H1 (cell line): Measurements from ENCODE around the gene CNTD1. TPM values are rescaled to one million over a fixed set of nuclear protein-coding genes. Genes with fewer than 3 reads are reported as not detected.
"Not testable (repeated sequence)": the region's sequence is repeated elsewhere in the genome, so short reads cannot be mapped to it uniquely, and the experiment has no call there.

ENCODE experiments used
- CTCF ChIA-PET: fragments of 300-600 bp; sonication (Branson Sonifier 250); formaldehyde crosslinking; loops from one replicate; lab custom pipeline; 2021; ENCODE audit not compliant: partially characterized antibody; lab: Charles Lee
- POLR2A ChIA-PET: fragments of 300-600 bp; sonication (Branson Sonifier 250); formaldehyde crosslinking; loops from one replicate; lab custom pipeline; 2021; ENCODE audit warnings: inconsistent platforms; ENCODE audit not compliant: partially characterized antibody; lab: Charles Lee
- DNase-seq, 2 experiments: peaks; one replicate each; pipeline versions ENCODE4 v3.0.0 to v3.0.0-alpha.2; 2010 to 2022; ENCODE audit warnings: low spot score in 2 of 2, low read depth in 1 of 2, mixed read lengths in 1 of 2
- FAIRE-seq: peaks from 2 replicates; lab custom pipeline; 2011; peaks lifted over from hg19 to GRCh38; lab: Jason Lieb, UNC
- H2AFZ ChIP-seq: 2 replicates; pipeline ENCODE4 v1.8.1; 2012; ENCODE audit warnings: low read length, inconsistent platforms
- H2AK5ac ChIP-seq: 2 replicates; pipeline ENCODE4 v1.6.1; 2013; ENCODE audit warnings: low read depth, low read length
- H2BK120ac ChIP-seq: replicated peaks from 2 replicates; pipeline ENCODE3; 2013; ENCODE audit warnings: low read depth, low read length, inconsistent platforms
- H2BK12ac ChIP-seq: 2 replicates; pipeline ENCODE4 v1.6.1; 2013; ENCODE audit warnings: low read depth, low read length
- H2BK15ac ChIP-seq: 2 replicates; pipeline ENCODE4 v1.6.1; 2013; ENCODE audit warnings: low read length
- H2BK20ac ChIP-seq: 2 replicates; pipeline ENCODE4 v1.6.1; 2013; ENCODE audit warnings: low read length
- H2BK5ac ChIP-seq: 2 replicates; pipeline ENCODE4 v1.6.1; 2013; ENCODE audit warnings: low read depth, low read length
- H3K14ac ChIP-seq: 2 replicates; pipeline ENCODE4 v1.6.1; 2013; ENCODE audit warnings: inconsistent platforms; ENCODE audit not compliant: insufficient read length
- H3K18ac ChIP-seq: 2 replicates; pipeline ENCODE4 v1.6.1; 2013; ENCODE audit warnings: low read length; ENCODE audit errors: extremely low read depth
- H3K23ac ChIP-seq: 2 replicates; pipeline ENCODE4 v1.6.1; 2013; ENCODE audit warnings: inconsistent platforms; ENCODE audit not compliant: insufficient read length
- H3K23me2 ChIP-seq: 2 replicates; pipeline ENCODE4 v1.6.1; 2013; ENCODE audit warnings: low read depth, low read length
- H3K27ac ChIP-seq: 2 replicates; pipeline ENCODE4 v1.6.1; 2011; ENCODE audit warnings: low read depth, low read length, inconsistent platforms
- H3K27me3 ChIP-seq, 4 experiments: replicated peaks in 1 of 4; 1 replicate in 1 of 4; 2 replicates in 3 of 4; pipeline versions ENCODE4 v1.6.1 to v1.8.1; 2011 to 2013; ENCODE audit warnings: low read length in 3 of 4, mild to moderate bottlenecking in 3 of 4, inconsistent platforms in 2 of 4, mixed read lengths in 2 of 4, moderate library complexity in 1 of 4; ENCODE audit not compliant: control insufficient read depth in 3 of 4, insufficient read depth in 3 of 4; ENCODE audit errors: extremely low read depth in 1 of 4
- H3K36me3 ChIP-seq, 4 experiments: 2 replicates each; pipeline versions ENCODE4 v1.6.1 to v1.8.1; 2011 to 2013; ENCODE audit warnings: mild to moderate bottlenecking in 4 of 4, low read length in 3 of 4, moderate library complexity in 2 of 4, control low read depth in 1 of 4, inconsistent platforms in 1 of 4; ENCODE audit not compliant: insufficient read depth in 4 of 4, control insufficient read depth in 2 of 4
- H3K4ac ChIP-seq: replicated peaks from 2 replicates; pipeline ENCODE3; 2013; ENCODE audit warnings: low read length, low read depth, mixed read lengths, inconsistent platforms; ENCODE audit not compliant: insufficient read length
- H3K4me1 ChIP-seq, 4 experiments: replicated peaks in 1 of 4; 1 replicate in 1 of 4; 2 replicates in 3 of 4; pipeline versions ENCODE4 v1.6.1 to v1.8.1; 2011 to 2013; ENCODE audit warnings: low read length in 3 of 4, inconsistent platforms in 2 of 4, mixed read lengths in 1 of 4; ENCODE audit not compliant: insufficient read depth in 4 of 4, control insufficient read depth in 3 of 4
- H3K4me2 ChIP-seq, 2 experiments: 2 replicates each; pipeline versions ENCODE4 v1.6.1 to v1.8.1; 2011 to 2013; ENCODE audit warnings: low read depth in 2 of 2, low read length in 2 of 2, control low read depth in 1 of 2, inconsistent platforms in 1 of 2, mild to moderate bottlenecking in 1 of 2; ENCODE audit not compliant: insufficient read depth in 1 of 2
- H3K4me3 ChIP-seq, 4 experiments: fragments of 200-600, 300-600 bp in 1 of 4; sonication (generic), shearing (Covaris generic), sonication (Bioruptor Twin) in 1 of 4; 2 replicates each; pipeline versions ENCODE4 v1.5.1 to v1.8.1; 2011 to 2016; ENCODE audit warnings: low read length in 4 of 4, low read depth in 3 of 4, control low read depth in 2 of 4, inconsistent platforms in 2 of 4, mild to moderate bottlenecking in 2 of 4, mixed read lengths in 1 of 4, moderate library complexity in 1 of 4; ENCODE audit not compliant: insufficient read depth in 2 of 4; ENCODE audit errors: extremely low read depth in 1 of 4
- H3K56ac ChIP-seq: replicated peaks from 2 replicates; pipeline ENCODE3; 2013; ENCODE audit warnings: low read depth, mild to moderate bottlenecking, mixed read lengths, low read length, inconsistent platforms; ENCODE audit not compliant: insufficient read length
- H3K79me1 ChIP-seq: 2 replicates; pipeline ENCODE4 v1.6.1; 2013; ENCODE audit warnings: low read depth, low read length, control low read depth
- H3K79me2 ChIP-seq, 2 experiments: 2 replicates each; pipeline versions ENCODE4 v1.6.1 to v1.8.1; 2012 to 2013; ENCODE audit warnings: low read length in 2 of 2, mild to moderate bottlenecking in 2 of 2, inconsistent platforms in 1 of 2; ENCODE audit not compliant: insufficient read depth in 2 of 2, control insufficient read depth in 1 of 2
- H3K9ac ChIP-seq, 4 experiments: replicated peaks in 1 of 4; 1 replicate in 1 of 4; 2 replicates in 3 of 4; pipeline versions ENCODE4 v1.6.1 to v1.8.1; 2011 to 2013; ENCODE audit warnings: low read depth in 3 of 4, low read length in 3 of 4, control low read depth in 2 of 4, mild to moderate bottlenecking in 2 of 4, moderate library complexity in 2 of 4, inconsistent platforms in 1 of 4; ENCODE audit errors: extremely low read depth in 1 of 4
- H3K9me3 ChIP-seq, 2 experiments: 2 replicates each; pipeline versions ENCODE4 v1.6.1 to v1.8.1; 2012 to 2013; ENCODE audit warnings: mild to moderate bottlenecking in 2 of 2, moderate library complexity in 2 of 2, control low read depth in 1 of 2, inconsistent platforms in 1 of 2, low read depth in 1 of 2, low read length in 1 of 2, mixed read lengths in 1 of 2; ENCODE audit not compliant: insufficient read depth in 2 of 2
- H4K20me1 ChIP-seq, 2 experiments: replicated peaks in 1 of 2; 2 replicates each; pipeline versions ENCODE3 to v1.8.1; 2011 to 2013; ENCODE audit warnings: inconsistent platforms in 2 of 2, low read length in 2 of 2, mild to moderate bottlenecking in 1 of 2; ENCODE audit not compliant: insufficient read depth in 2 of 2, control insufficient read depth in 1 of 2
- H4K5ac ChIP-seq: 2 replicates; pipeline ENCODE4 v1.6.1; 2013; ENCODE audit warnings: low read length, low read depth, mixed read lengths, inconsistent platforms; ENCODE audit not compliant: insufficient read length
- H4K8ac ChIP-seq: 2 replicates; pipeline ENCODE4 v1.8.0; 2013; ENCODE audit warnings: mild to moderate bottlenecking, moderate library complexity, low read length, inconsistent platforms; ENCODE audit not compliant: insufficient read depth; ENCODE audit errors: extremely low read depth
- H4K91ac ChIP-seq: replicated peaks from 2 replicates; pipeline ENCODE3; 2013; ENCODE audit warnings: low read length, mixed read lengths, inconsistent platforms; ENCODE audit not compliant: insufficient read length
- WGBS, 2 experiments: shearing (Covaris generic) in 1 of 2; methylation state at CpG; one replicate each; pipeline versions ENCODE4 v1.1.6 to v1.1.7; 2013 to 2015; ENCODE audit warnings: low lambda C conversion rate in 2 of 2, mixed read lengths in 2 of 2, inconsistent platforms in 1 of 2, low coverage in 1 of 2, missing lambda C conversion rate in 1 of 2; ENCODE audit not compliant: insufficient replicate concordance in 2 of 2, insufficient coverage in 1 of 2, insufficient read length in 1 of 2; ENCODE audit errors: extremely low coverage in 1 of 2, missing lambda C conversion rate in 1 of 2; 5-methylcytosine and 5-hydroxymethylcytosine counted together
- polyA plus RNA-seq, 7 experiments: library from polyadenylated mRNA; depleted of rRNA in 3 of 7; stranded (reverse) in 5 of 7; unstranded in 2 of 7; fragments of >200 nt in 5 of 7; fragments of 200-250 nt in 2 of 7; gene quantifications; 1 replicate in 5 of 7; 2 replicates in 1 of 7; 4 replicates in 1 of 7; pipeline versions ENCODE4 v1.2.1 to v1.2.3, GENCODE V29; 2011 to 2013; ENCODE audit warnings: missing spikeins in 2 of 7, mixed read lengths in 2 of 7
- total RNA-seq: library from RNA; stranded (reverse); fragmentation: NEBNext Ultra II Directional; extraction: Animal tissue kit (Norgen Biotek cat#: 25700); gene quantifications from 2 replicates; pipeline ENCODE4 v1.2.1, GENCODE V29; 2021

Gene CNTD1
- total and polyA plus RNA-seq, 2 of the 8 experiments (the other 6 are each of a cell fraction or from before 2014, with no cell fraction given) = not detected

- H3K14ac ChIP-seq, H2BK12ac ChIP-seq, H4K20me1 ChIP-seq, H4K8ac ChIP-seq, H3K9ac ChIP-seq, H3K27ac ChIP-seq, H3K9me3 ChIP-seq, H3K79me2 ChIP-seq, H2AK5ac ChIP-seq, H3K23ac ChIP-seq, H4K5ac ChIP-seq, H3K27me3 ChIP-seq, H4K91ac ChIP-seq, H3K4me3 ChIP-seq, H2BK20ac ChIP-seq, H3K79me1 ChIP-seq, POLR2A ChIA-PET, H3K4ac ChIP-seq, H3K4me2 ChIP-seq, H2BK5ac ChIP-seq, H3K18ac ChIP-seq, H2BK120ac ChIP-seq, FAIRE-seq, H2AFZ ChIP-seq, H3K23me2 ChIP-seq, DNase-seq, H3K56ac ChIP-seq, H3K36me3 ChIP-seq, H2BK15ac ChIP-seq, H3K4me1 ChIP-seq: not testable (repeated sequence)
- WGBS, 2 experiments = 84% methylated on average over 8 of the region's 9 CpGs; no CpG with 5 or more reads in 1 of the 2 experiments
- CTCF ChIA-PET = interaction anchor here (1.5 kb wide), 1 partner anchor 13 kb away, joined by 3 read pairs; no protein-coding TSS in a partner anchor
Observed at GRCh38 chr17:42768006-42768405, 30.7 kb upstream of the CNTD1 start.

DNA sequence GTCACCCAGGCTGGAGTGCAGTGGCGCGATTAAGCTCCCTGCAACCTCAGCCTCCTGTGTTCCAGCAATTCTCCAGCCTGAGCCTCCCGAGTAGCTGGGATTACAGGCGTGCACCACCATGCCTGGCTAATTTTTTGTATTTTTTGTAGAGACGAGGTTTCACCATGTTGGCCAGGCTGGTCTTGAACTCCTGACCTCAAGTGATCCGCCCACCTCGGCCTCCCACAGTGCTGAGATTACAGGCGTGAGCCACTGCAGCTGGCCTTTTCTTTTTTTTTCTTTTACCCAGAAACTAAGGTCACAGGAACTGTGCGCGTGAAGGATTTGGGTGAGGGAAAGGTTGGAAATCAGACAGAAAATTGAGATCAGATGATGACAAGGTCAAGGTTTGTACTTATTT, 28.7 kb upstream of the CNTD1 start:
- not testable (repeated sequence) for H3K4me1 ChIP-seq, H3K56ac ChIP-seq, H2AK5ac ChIP-seq, H3K9me3 ChIP-seq, H2BK20ac ChIP-seq, H3K9ac ChIP-seq, H3K4me2 ChIP-seq, H3K4ac ChIP-seq, H4K5ac ChIP-seq, H3K4me3 ChIP-seq, H2BK12ac ChIP-seq, DNase-seq, H2AFZ ChIP-seq, H2BK120ac ChIP-seq, H3K23me2 ChIP-seq, H3K79me1 ChIP-seq, H4K91ac ChIP-seq, H3K79me2 ChIP-seq, H3K23ac ChIP-seq, H4K8ac ChIP-seq, H3K27me3 ChIP-seq, H3K36me3 ChIP-seq, H3K18ac ChIP-seq, H2BK5ac ChIP-seq, H2BK15ac ChIP-seq, H4K20me1 ChIP-seq, FAIRE-seq, H3K14ac ChIP-seq, H3K27ac ChIP-seq
- ChIA-PET POLR2A (interaction anchor here (0.6 to 1.4 kb wide), 3 partner anchors 10 to 106 kb away, joined by 3 to 8 read pairs (median 6); partner anchors contain the start of gene WNK4), CTCF (interaction anchor here (0.6 to 1.5 kb wide), 3 partner anchors 16 to 347 kb away, joined by 3 to 5 read pairs (median 3); no protein-coding TSS in a partner anchor)
- WGBS, 2 experiments = 94% methylated on average over 10 of the region's 10 CpGs; no CpG with 5 or more reads in 1 of the 2 experiments
